ENCODE results near the gene ASB13.

Gene ASB13

DNA sequence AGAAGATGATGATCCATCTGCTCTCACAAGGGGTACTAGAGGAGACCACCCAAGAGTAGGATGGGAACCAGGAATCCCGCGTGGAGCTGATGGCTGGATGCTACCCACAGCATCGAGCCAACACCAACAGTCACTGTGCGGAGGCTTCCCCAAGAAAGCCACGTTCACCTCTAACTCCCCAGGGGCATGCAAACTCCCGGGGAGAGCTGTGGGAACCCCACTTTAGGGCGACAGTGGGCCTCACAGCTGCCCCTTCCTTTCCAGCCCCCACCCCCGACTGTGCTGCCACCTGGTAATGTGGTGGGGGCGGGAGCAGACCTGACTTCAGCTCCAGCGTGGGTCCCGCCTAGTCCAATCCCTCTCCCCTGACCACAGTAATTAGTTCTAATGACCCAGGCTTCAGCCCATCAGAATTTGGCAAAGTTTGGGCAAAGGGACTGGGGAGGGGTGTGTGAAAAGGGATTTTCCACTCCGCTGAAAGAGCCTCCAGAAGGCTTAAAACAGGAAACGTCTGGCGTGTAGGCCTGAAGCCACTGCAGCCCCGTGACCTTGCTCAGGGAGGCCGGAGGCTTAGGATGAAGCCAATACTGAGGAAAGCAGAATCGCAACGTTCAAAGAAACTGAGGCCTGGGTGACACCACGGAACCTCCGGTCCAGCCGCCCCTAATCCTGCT lies 20.3 kb downstream of the ASB13 start:
- DNase-seq = no peak

DNA sequence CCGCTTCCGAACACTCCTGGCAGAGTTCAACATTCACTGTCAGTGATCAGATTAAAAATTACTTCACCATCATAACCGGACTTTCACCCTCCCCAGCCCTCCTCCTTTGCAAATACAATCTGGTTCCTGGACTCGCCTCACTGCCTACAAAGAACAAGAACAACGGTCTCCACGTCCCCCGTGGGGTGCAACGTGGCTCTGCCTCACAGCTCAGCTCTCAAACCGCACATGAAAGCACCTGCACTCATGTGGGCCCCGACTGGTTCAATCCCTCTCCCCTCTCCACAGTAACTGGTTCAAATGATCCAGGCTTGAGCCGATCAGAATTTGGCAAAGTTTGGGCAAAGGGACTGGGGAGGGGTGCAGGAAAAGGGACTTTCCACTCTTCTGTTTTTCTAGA lies 21.0 kb downstream of the ASB13 start:
- no peak for DNase-seq

- no peak for DNase-seq
Observed at GRCh38 chr10:5644930-5645329, 21.5 kb downstream of the ASB13 start.

DNA sequence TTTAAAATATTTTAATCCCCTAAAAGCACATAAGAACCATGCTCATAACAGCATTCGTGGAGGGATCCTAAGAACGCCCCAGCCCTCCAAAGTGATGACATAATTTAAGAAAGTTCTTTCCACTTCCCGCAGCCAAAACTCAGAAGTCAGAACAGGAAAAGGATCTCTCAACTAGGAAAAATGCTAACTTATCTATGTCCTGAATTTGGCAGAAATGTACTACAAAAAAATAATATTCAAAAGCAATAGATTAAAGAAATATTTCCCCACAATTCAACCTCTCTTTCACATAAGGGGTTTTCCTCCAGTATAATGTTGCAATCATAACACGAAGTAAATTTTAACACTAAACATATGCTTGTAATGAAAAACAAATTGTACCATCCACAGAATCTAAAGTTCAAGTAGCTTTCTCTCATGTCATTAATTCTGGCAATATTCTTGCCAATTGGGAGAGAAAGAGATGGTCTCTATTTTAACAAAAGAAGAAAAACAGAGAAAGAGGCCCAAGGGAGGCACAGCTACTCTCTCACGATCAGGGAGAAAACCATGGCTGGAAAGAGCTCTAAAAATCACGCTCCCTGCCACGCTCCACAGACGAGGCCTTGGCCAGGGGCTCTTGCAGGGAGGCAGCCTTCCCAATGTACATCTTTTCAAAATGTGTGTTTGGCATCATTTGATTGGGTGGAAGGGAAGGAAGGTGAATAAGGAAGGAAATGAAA lies 22.9 kb downstream of the ASB13 start:
- no peak for DNase-seq

DNA sequence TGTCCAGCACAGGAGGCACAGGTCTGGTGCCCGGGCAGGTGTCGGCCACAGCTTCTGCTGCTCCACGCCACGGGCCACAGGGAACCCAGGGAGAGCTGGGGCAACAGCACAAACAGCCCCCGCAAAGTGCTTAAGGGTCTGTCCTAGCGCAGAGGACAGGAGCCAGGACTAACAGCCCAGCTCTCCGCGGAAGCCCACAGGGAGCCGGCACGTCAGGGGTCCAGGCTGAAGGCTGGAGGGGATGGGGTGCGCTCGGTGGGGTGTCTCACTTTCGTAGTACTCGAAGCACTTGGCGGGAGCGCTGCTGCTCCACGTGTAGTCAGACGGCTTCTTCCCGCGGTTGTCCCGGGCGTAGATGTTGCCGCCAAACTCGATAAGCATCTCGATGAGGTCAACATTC lies 24.9 kb downstream of the ASB13 start:
- DNase-seq = no peak

DNA sequence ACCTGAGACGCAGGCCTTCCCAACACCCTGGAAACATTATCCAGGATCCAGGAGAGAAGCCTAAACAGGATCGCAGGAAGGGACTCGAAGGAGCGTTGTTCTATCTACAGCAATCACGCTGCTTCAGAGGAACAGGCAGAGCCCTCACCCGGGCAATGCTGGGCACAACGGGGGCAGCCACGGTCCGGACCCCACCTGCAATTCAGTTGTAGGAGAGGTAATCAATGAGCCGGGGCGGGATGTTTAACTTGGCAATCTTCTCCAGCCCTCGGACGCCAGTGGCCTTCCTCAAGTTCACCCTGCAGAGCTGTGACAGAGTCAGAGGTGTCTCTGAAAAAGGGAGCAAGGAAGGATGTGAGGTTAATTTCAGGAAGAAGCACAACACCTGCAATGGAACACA lies 25.9 kb downstream of the ASB13 start:
- no peak for DNase-seq

- DNase-seq = no peak
Observed at GRCh38 chr10:5640036-5640435, 26.4 kb downstream of the ASB13 start.

DNA sequence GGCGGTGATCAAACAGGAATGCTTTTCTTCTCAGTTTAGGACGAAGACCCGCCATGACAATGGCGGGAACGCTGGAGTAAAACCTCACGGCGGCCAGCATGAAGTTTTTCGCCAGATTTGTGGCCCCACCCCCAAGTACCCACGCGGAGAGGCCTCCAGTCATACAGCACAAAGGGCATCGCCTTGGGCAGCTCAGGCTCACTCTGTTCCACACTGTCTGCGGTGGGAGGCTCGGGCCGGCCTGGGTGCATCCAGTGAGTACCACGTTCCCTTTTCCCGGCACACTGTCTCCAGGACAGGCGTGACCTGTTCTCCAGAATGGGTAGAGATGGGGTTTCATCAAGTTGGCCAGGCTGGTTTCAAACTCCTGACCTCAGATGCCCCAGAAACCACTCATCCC lies 27.3 kb downstream of the ASB13 start:
- no peak for DNase-seq

DNA sequence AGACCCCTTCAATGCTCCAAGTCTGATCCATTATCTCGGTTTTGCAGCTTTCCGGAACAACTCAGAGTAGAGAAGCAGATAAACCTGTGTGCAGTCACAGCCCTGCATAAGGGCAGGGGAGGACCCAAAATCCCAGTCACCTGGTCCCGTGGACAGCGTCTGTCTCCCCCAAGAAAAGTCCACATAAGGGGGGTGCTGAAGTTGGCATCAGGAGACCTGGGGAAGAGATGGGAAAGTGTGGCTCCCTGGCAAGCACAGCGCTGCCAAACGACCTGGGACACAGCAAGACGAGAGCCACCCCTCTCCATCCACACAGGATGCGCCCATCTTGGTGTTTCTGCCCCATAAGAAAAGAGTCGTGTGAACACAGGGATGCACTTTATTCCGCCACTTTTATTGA lies 27.9 kb downstream of the ASB13 start:
- no peak for DNase-seq

GRCh38 chr10:5634918-5635317 lies 31.5 kb downstream of the ASB13 start:
- no peak for DNase-seq

GRCh38 chr10:5633166-5633749 lies 33.1 kb downstream of the ASB13 start:
- no peak for DNase-seq

- no peak for DNase-seq
Observed at GRCh38 chr10:5632446-5632845, 33.9 kb downstream of the ASB13 start.

DNA sequence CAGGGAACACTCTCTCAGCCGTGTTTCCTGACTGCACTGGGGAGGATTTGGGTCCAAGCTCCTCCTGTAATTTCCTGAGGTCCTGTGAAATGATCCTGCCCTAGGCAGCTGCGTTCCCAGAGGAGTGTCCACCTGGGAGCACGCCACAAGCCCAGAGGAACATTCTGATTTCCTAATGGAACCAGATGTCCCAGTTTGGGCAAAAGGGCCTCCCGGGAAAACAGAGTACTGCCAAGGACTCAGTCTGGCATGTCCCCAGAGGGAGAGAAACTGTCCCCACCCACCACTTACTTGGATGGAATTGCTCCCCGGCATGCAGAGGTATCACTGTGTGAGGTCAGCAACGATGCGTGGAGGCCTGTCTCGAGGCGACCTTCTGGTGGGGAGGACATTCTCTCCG lies 34.5 kb downstream of the ASB13 start:
- DNase-seq = no peak

DNA sequence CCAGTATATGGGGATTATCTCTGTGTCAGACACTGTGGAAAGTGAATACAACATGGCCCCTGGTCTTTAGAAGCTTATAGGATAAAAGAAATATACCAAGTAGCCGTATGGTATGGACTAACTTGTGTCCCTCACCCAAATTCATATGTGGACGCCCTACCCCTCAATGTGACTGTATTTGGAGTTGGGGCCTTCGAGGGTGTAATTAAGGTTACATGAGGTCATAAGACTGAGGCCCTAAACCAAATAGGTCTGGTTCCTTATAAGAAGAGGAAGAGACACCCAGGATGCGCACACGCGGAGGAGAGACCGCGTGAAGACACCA lies 36.3 kb downstream of the ASB13 start:
- DNase-seq = no peak

DNA sequence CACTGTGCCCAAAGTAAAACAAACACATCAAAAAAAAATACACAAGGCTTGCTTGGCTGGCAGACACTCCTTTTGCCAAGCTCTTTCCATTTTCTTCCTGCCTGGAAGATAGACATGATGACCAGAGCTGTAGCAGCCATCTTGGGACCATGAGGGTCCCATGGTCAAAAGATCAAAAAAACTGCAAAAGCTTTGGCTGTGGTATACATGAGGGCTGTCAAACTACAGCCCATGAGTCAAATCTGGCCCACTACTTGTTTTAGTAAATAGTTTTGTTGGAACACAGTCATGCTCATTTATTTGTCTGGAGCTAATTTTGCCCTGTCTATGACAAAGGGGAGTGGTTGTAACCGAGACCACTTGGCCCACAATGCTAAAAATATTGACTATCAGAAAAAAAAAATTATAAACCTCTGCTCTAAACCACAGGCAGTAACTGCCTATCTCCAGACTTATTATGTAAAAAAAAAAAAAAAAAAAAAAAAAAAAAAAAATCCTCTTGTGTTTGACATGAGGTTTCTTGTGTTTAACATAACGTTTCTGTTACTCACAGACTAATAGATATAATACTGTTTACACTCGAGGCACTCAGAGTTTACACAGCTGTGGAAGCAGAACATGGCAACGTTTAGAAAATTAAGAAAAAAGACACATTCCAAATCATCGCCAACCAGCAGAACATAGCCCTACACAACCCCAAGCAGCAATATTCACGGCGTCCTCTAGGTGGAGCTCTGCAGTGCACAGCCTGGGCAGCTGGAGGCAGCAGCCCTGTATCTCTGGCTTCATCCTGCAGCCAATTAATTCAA lies 36.9 kb downstream of the ASB13 start:
- peak; percentile 83 for DNase-seq

DNA sequence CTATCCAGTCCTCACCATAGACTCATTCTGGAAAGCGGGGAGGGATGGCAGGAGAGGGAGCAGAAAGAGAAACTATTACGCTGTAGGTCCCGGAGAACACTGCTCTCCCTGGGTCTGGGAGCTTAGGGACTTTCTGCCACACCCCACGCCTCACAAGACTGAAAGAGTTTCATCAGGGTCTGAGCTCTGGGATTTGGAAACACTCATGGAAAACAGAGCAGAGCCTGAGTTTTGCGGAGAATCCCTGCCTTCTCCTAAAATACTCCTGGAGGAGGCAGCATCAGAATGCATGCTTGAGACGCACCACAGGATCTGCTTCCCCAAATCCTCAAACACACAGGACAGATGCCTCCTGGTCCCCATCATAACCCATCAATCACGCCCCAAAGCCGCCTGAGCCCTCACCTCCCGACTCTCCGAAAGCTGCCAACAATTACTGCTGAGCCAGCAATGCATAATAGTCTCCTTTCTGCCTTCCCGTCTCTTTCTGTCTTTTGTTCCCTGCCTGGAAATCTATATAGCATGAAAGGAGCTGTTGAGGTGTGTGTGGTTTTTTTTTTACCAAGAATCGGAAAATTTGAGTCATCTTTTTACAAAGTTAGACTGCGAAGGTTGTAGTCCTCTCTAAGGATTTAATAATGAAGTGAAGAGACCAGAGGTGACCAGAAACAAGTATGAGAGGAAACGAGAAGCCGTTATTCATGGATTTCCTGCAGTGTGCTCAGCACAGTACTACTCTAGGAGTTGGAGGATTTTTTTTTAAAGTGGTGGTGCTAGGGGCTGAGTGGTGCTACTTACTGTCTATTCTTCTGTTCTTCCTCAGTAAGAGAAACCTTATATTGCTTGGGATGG lies 37.7 kb downstream of the ASB13 start:
- no peak for DNase-seq

GRCh38 chr10:5627486-5628044 lies 38.8 kb downstream of the ASB13 start:
- DNase-seq = no peak

GRCh38 chr10:5625992-5626777 lies 40.2 kb downstream of the ASB13 start:
- no peak for DNase-seq

DNA sequence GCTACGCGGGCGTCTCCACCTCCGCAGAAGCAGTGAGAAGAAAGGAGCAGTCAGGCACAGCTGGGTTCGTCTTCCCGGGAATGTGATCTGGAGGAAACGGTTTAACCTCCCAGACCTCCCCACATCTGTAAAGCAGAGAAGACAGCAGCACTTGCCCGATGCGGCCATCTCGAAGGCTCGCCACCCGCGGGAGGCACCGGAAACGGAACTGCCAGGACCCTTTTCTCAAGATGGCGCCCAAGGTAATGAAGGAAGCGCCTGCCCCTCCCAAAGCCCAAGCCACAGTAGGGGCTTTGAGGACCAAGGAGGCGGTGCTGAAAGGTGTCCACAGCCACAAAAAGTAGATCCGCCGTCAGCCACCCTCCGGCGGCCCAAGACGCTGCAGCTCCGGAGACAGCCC lies 41.7 kb downstream of the ASB13 start:
- no peak for DNase-seq

DNA sequence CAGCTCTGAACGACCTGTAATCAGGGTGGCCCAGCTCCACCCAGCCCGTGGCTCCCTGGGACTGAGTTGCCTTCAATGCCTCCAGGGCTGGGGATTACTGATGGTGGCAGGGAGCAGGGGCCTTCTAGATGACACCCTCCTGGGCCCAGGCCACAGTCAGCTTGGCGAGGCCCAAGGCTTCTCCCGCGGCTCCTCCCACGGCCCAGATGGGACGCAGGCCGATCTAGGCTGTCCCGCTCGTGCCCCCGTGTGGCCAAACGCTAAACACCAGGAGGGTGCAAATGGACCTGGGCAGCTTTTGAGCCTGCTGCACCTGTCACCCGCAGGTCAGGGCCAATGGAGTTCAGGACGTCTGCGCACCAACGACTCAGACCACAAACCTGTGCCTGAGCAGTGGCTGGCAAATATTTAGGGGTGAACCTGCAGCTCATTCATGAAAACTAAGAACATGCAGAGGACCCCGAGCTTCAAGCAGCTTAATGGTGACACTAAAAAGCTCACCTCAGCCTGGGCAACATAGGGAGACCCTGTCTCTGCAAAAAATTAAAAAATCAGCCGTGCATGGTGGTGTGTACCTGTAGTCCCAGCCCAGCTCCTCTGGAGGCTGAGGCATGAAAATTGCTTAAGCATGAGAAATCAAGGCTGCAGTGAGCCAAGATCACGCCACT lies 43.2 kb downstream of the ASB13 start:
- DNase-seq = peak; percentile 78

Data from activated CD4-positive, alpha-beta T cell treated with anti-CD3 and anti-CD28 coated beads, Interleukin-2, amount 50 U/mL, for 1 hour (primary cell).